Uterus (tissue), 4 donors: Measurements from ENCODE around the gene PCGF2. TPM values are rescaled to one million over a fixed set of nuclear protein-coding genes. Genes with fewer than 3 reads are reported as not detected.

Experiments used
- DNase-seq, 2 donors: peaks; one replicate each; pipeline ENCODE4 v3.0.0-alpha.2; 2019 to 2020
- H3K27ac ChIP-seq, 2 donors: fragments of 200-600 bp; sonication (generic); 1 replicate in 1 of 2; 2 replicates in 1 of 2; pipeline ENCODE4 v1.5.1; 2016 to 2018
- H3K27me3 ChIP-seq, 2 donors: fragments of 200-600 bp; sonication (generic); one replicate each; pipeline ENCODE4 v1.5.1; 2018 to 2019; ENCODE audit warnings: control low read depth in 1 of 2
- H3K36me3 ChIP-seq, 2 donors: fragments of 200-600 bp; sonication (generic); one replicate each; pipeline ENCODE4 v1.5.1; 2019; ENCODE audit warnings: control low read depth in 1 of 2
- H3K4me1 ChIP-seq, 2 donors: fragments of 200-600 bp; sonication (generic); one replicate each; pipeline ENCODE4 v1.5.1; 2018 to 2019; ENCODE audit warnings: control low read depth in 1 of 2
- H3K4me3 ChIP-seq, 2 donors: fragments of 200-600 bp; sonication (generic); 1 replicate in 1 of 2; 2 replicates in 1 of 2; pipeline ENCODE4 v1.5.1; 2018 to 2019; ENCODE audit warnings: mild to moderate bottlenecking in 1 of 2
- H3K9me3 ChIP-seq, 2 donors: fragments of 200-600 bp; sonication (generic); one replicate each; pipeline ENCODE4 v1.5.1; 2019; ENCODE audit warnings: control low read depth in 1 of 2
- POLR2A ChIP-seq, 2 donors: fragments of 450-650 bp; IDR thresholded peaks; one replicate each; pipeline ENCODE4 v1.6.1; 2016; ENCODE audit warnings: antibody characterized with exemption in 2 of 2, mild to moderate bottlenecking in 1 of 2, moderate library complexity in 1 of 2
- intact Hi-C: fragments of 100-400 bp; cut with DNase I; formaldehyde crosslinking; loops from one replicate; pipeline ENCODE4 v1.15.1; 2023; ENCODE audit warnings: low total_unique reads
- total RNA-seq, 4 donors: library from RNA; depleted of rRNA in 3 of 4; stranded (reverse); fragments of >200 nt in 3 of 4; gene quantifications; one replicate each; pipeline versions ENCODE4 v1.1.0 to v1.2.4, GENCODE V29; 2014 to 2023
- TF ChIP-seq, protein P1 (sequence below), 4 experiments: fragments of 200-600 bp in 2 of 4; fragments of 450-650 bp in 2 of 4; sonication (generic) in 2 of 4; IDR thresholded peaks; one replicate each; pipeline ENCODE4 v1.5.1; 2016 to 2019; ENCODE audit warnings: antibody characterized with exemption in 4 of 4, mild to moderate bottlenecking in 2 of 4, moderate library complexity in 1 of 4
- donor health status: DM: yes; HTN: yes; CAD: no.

The PCGF2 gene
- total RNA-seq, 4 donors from 2014 or later, result 5.5 to 81.8 (median 16.2) TPM

DNA sequence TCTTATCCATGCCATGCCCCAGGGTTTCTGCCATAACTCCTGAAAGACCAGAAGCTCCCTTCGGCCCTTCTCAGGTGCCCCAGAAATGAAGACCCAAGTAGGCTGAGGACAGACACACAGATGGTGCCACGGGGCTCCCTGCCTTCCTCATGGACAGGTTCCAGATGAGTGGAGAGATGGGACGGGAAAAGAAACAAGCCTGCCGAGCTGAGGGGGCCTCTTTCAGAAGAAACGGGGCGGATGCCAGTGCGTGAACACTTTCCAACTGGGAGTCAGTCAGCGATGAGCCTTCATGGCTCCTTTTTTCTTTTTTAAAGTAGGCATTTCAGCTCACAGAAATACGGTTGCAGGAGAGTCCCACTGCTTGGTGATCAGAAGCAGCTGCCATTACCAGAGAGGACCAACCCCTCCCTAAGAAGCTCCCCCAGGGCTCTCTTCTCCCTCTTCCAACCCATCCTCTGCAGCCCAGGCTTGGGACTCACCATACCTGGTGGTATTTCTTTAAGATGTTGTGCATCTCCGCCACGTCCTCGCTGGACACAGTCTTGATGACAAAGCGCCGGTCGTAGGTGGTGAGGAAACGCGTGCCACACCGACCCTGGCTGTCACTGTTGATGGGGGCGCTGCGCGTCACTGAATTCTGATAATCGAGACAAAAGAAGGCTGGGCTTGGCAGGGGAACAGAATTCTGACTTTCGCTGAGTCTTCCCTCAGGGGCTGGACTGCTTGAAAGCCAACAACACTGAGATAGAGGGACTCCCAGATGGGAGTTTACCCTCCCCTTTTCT, 32.0 kb upstream of the PCGF2 start:
- Histone ChIP-seq H3K36me3 (no peaks in the 10 kb centered on the region), H3K9me3 (no peaks in the 10 kb centered on the region), H3K4me1 (no peaks in the 10 kb centered on the region), H3K4me3 (no peak overlapping the region), H3K27ac (no peak overlapping the region), H3K27me3 (no peaks in the 10 kb centered on the region)
- TF ChIP-seq, protein P1, sequence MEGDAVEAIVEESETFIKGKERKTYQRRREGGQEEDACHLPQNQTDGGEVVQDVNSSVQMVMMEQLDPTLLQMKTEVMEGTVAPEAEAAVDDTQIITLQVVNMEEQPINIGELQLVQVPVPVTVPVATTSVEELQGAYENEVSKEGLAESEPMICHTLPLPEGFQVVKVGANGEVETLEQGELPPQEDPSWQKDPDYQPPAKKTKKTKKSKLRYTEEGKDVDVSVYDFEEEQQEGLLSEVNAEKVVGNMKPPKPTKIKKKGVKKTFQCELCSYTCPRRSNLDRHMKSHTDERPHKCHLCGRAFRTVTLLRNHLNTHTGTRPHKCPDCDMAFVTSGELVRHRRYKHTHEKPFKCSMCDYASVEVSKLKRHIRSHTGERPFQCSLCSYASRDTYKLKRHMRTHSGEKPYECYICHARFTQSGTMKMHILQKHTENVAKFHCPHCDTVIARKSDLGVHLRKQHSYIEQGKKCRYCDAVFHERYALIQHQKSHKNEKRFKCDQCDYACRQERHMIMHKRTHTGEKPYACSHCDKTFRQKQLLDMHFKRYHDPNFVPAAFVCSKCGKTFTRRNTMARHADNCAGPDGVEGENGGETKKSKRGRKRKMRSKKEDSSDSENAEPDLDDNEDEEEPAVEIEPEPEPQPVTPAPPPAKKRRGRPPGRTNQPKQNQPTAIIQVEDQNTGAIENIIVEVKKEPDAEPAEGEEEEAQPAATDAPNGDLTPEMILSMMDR (IDR thresholded peaks at IDR 0.05), result no peak
- no peak for TF ChIP-seq POLR2A (IDR thresholded peaks at IDR 0.05)
- intact Hi-C loops, result no loop called here
- no peak for DNase-seq

DNA sequence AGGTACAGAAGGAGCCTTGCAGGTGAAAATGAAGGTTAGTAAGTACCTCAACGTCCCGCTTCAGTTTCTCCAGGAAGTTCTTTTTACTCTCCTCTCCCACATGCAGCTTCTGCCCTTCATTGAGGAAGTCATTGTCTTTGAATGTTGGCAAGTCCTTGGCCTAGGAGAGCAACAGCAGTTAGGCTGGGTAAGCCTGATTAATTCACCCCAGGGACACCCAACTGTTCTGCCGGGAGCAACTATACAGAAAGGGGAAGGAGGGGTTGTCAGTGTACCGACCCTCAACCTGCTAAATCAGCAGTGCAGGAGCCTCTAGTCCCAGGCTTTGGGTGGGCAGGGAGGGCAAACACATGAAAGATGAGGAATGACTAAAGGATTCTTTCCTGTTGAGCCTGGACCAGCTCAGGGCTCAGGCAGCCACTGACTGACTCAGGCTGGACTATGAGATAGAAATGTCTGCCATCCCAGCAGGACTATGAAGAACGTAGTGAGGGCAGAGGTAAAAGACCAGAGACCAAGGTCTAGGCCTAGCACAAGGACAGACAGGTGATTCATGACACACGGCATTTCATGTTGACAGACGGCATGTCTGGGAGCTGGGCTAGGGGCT, 29.6 kb upstream of the PCGF2 start:
- Histone ChIP-seq H3K4me3 (no peak overlapping the region), H3K27ac (no peak overlapping the region), H3K36me3 (no peaks in the 10 kb centered on the region), H3K9me3 (no peaks in the 10 kb centered on the region), H3K4me1 (no peaks in the 10 kb centered on the region), H3K27me3 (no peaks in the 10 kb centered on the region)
- intact Hi-C loops, result no loop called here
- TF ChIP-seq, protein P1 (IDR thresholded peaks at IDR 0.05), result no peak
- TF ChIP-seq POLR2A (IDR thresholded peaks at IDR 0.05), result no peak
- no peak for DNase-seq

DNA sequence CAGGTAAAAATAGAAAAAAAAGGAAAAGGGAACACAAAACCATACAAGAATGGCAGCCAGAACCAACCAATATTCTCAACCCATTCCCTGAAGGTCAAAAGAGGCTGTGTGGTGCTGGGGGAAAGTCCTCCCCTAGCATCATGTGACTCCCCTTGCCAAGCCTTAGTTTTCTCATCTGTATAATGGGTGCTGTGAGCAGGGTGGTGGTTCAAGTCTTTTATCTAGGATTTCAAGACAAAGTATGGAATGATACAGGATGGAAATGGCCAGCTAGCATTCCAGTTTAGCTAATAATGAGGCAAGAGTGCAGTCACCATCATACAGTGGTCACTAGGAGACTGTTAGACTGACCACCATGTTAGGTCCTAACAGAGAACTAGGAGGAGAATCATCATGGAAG, 25.1 kb upstream of the PCGF2 start:
- no peak for DNase-seq
- Histone ChIP-seq H3K4me1 (no peaks in the 10 kb centered on the region), H3K27me3 (no peaks in the 10 kb centered on the region), H3K9me3 (no peaks in the 10 kb centered on the region), H3K36me3 (no peaks in the 10 kb centered on the region), H3K27ac (no peak overlapping the region), H3K4me3 (no peak overlapping the region)
- no peak for TF ChIP-seq POLR2A (IDR thresholded peaks at IDR 0.05)
- TF ChIP-seq, protein P1 (IDR thresholded peaks at IDR 0.05), result no peak
- intact Hi-C loops, result no loop called here

DNA sequence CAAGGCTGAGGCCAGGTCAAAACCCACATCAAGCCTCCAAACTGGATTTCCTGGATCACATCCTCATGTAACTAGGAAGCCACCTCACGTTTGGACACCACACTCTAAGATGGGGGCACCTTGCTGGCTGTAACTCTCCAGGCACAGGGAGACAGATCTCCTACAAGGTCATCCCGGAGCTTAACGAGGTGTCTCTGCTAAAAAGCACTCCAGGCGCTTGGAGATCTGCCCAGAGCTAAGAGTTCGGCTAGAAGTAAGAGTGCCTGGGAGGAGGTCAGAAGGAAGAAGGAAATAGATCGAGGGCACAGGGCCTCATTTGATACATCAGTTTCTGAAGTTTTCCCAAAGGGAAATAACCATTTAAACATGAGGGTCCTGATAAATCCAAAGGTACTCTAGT, 20.3 kb upstream of the PCGF2 start:
- no peak for DNase-seq
- intact Hi-C loops, result no loop called here
- Histone ChIP-seq H3K36me3 (no peaks in the 10 kb centered on the region), H3K9me3 (no peaks in the 10 kb centered on the region), H3K4me1 (no peaks in the 10 kb centered on the region), H3K27ac (no peak overlapping the region), H3K27me3 (no peaks in the 10 kb centered on the region), H3K4me3 (no peak overlapping the region)
- no peak for TF ChIP-seq POLR2A (IDR thresholded peaks at IDR 0.05)
- TF ChIP-seq, protein P1 (IDR thresholded peaks at IDR 0.05), result no peak

DNA sequence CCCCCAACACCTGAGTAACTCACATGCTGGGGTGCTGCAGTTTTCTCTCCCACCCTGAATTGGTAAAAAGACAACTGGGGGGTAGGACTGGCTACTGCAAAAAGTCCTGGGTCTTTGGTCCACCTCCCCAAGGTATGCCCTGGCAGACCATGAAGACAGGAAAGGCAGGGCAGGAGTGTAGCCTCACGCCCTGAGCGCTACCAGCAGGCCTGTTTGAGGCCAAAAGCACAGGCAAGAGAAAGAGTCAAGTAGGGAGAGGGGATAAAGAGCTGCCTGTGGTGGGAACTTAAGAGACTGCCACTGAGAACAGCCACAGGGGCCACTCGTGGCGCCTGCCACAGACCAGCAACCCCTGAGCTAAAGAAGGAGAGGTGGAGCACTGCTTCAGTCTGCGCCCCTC, 18.2 kb upstream of the PCGF2 start:
- no peak for DNase-seq
- H3K4me3 ChIP-seq, result no peak overlapping the region
- intact Hi-C loops, result no loop called here
- no peak overlapping the region for H3K27ac ChIP-seq
- TF ChIP-seq POLR2A (IDR thresholded peaks at IDR 0.05), result no peak
- TF ChIP-seq, protein P1 (IDR thresholded peaks at IDR 0.05), result no peak
- no peaks in the 10 kb centered on the region for H3K4me1 ChIP-seq
- no peaks in the 10 kb centered on the region for H3K27me3 ChIP-seq
- H3K36me3 ChIP-seq, result no peaks in the 10 kb centered on the region
- no peaks in the 10 kb centered on the region for H3K9me3 ChIP-seq
